ENCODE data around the gene MTUS2.

DNA sequence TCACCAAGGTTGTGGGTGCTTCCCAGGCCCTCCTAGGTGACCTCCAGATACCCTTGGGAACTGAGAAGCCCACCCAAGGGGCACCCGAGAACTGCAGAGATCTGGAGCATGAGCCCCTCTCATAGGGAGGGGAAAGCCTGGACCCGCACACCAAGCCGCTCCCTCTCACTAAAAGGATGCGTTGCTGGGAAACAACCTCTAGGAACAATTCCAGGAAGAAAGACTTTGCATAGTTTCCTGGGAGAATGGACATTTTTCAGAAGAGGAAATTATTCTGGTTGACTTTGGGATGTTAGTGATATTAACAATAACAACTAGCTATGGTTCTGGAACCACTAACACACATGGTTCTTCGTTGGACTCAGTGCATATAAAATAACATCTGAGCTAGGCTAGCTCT is 710.8 kb downstream of the MTUS2 start:
- TF ChIP-seq POLR2A (IDR thresholded peaks at IDR 0.05; ENCODE audit: low read length) (no peak), GATA1 (IDR thresholded peaks at IDR 0.05; ENCODE audit: low read depth, low read length) (no peak)

Measured in erythroblast (primary cell).